ENCODE data around the gene PDE4D. TPM values are rescaled to one million over a fixed set of nuclear protein-coding genes. Genes with fewer than 3 reads are reported as not detected.
"Not testable (repeated sequence)": the region's sequence is repeated elsewhere in the genome, so short reads cannot be mapped to it uniquely, and the experiment has no call there.

Gene PDE4D
- total RNA-seq, 1 experiment from 2014 or later: 17.2 TPM

DNA sequence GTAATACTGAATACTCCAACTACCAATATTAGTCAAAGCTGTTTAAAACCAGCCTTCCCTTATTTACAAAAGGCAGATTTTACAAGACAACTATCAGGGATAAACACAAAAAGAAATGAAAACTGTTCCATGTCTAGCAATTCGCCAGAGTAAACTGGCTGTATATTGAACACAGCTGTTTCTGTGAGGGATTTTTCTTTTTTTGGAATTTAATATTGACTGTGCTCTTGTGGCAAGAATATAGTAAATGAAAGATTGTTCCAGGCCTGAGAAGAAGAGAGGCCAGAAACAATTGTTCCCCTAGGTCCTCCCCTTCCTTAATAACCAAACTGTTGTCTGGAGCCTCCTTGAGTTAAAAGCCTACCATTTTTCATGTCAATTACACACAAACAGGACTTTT is 188.6 kb downstream of the PDE4D start:
- DNase-seq (ENCODE audit: low read depth): no peak

GRCh38 chr5:59703789-59704188 is 189.7 kb downstream of the PDE4D start:
- DNase-seq (ENCODE audit: low read depth): no peak

GRCh38 chr5:59698207-59699178 is 195.0 kb downstream of the PDE4D start:
- DNase-seq (ENCODE audit: low read depth): no peak

- no peak for DNase-seq (ENCODE audit: low read depth)
Measured at GRCh38 chr5:59694411-59694810, 199.1 kb downstream of the PDE4D start.

- no peak for DNase-seq (ENCODE audit: low read depth)
Measured at GRCh38 chr5:59693492-59694309, 199.8 kb downstream of the PDE4D start.

- no peak for DNase-seq (ENCODE audit: low read depth)
Measured at GRCh38 chr5:59685793-59686192, 207.7 kb downstream of the PDE4D start.

DNA sequence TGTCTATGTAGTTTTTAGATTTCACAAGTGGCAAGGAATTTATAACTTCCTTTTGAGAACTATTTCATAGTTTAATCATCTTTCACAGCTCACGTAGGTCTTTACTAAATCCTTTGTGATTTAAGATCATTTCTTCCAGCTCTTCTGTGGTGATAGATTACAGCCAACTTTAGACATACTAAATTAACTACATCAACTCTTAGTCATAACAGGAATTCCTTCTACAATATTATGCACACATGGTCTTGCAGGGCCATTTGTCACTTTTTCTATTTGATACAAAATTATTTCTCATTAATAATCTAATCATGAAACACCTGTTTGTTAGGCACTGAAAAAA is 208.4 kb downstream of the PDE4D start:
- no peak for DNase-seq (ENCODE audit: low read depth)

DNA sequence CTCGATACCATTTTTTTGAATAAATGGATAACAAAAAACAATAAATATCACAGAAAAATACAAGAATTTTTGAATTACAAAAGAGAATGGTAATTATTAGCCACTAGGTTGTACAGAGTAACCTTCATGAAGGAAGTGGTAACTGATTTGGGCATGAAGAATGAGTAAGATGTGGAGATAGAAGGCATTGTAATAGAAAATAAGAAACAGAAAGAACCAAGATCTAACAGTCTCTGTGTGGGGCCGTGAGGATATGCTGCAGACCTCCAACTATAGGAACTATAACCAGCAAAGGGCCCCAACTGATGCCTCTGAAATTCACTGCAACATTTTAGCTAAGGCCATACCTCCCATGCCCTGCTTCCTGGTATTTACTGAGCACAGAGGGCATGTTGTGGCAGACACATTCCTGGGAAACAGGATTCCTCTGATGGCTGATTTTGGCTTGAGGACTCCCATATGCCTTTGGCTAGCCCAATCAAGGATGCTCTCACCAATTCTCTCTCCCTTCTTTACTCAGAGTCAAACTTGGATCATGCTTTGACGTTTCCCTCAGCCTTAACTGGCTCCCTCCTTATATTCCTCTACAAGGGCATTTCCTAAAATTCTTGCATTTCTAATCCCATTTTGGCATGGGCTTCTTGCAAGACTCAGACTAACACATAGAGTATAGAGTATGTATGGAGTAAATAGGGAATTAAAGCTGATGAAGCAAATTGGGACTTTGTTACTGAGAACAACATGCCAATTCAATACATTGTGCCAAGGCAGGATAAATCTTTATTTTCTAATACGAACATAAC is 208.9 kb downstream of the PDE4D start:
- no peak for DNase-seq (ENCODE audit: low read depth)

- no peak for DNase-seq (ENCODE audit: low read depth)
Measured at GRCh38 chr5:59683311-59683710, 210.2 kb downstream of the PDE4D start.

- no peak for DNase-seq (ENCODE audit: low read depth)
Measured at GRCh38 chr5:59682542-59682941, 211.0 kb downstream of the PDE4D start.

- DNase-seq (ENCODE audit: low read depth): no peak
Measured at GRCh38 chr5:59678943-59679342, 214.6 kb downstream of the PDE4D start.

DNA sequence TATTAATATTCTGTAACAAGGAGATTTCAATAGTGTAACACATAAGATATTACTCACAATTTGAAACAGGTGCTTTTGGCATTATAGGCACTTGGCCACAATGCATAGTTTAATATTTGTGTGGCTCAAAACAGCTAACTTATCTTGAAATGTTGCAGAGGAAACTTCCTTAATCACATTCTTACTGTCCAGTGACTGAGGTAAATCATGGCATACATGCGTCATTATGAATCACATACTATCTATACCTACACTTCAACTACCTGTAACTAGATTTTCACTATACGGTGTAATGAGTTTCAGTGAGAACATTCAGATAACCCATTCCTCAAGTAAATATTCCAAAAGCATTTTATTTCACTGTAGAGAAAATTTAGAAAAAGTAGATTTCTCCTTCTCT is 218.8 kb downstream of the PDE4D start:
- DNase-seq (ENCODE audit: low read depth): no peak

- peak; percentile 47 for DNase-seq (ENCODE audit: low read depth)
Measured at GRCh38 chr5:59673438-59674058, 220.0 kb downstream of the PDE4D start.

DNA sequence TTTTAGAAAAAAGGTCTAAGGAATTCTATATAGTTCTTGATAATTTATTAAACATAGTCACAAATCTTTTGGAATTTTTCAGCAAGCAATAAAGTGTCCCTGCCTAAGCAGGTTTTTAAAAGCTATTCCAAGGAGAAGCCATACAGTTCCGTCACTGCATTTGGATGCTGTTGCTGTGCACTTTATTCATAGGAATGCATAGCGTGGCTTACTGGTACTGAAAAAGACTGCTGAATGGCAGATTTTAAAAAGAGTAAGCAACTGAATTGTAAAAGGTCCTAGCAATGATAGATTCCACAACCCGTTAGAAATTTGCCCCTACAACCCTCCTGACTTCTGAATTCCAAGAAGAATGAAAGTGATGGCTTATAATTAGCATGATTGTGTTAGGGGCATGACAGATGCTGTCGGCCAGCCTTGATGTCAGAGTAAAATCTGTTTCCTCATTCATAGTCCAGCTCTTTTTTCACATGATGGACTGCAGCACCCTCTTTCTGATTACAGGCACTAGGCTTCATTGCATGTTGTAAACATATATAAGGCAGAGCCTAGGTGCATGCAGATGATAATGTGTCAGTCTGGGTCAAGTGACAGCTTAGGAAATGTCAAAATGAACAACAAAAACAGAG is 227.0 kb downstream of the PDE4D start:
- no peak for DNase-seq (ENCODE audit: low read depth)

- DNase-seq (ENCODE audit: low read depth): not testable (repeated sequence)
Measured at GRCh38 chr5:59665832-59666203, 227.7 kb downstream of the PDE4D start.

DNA sequence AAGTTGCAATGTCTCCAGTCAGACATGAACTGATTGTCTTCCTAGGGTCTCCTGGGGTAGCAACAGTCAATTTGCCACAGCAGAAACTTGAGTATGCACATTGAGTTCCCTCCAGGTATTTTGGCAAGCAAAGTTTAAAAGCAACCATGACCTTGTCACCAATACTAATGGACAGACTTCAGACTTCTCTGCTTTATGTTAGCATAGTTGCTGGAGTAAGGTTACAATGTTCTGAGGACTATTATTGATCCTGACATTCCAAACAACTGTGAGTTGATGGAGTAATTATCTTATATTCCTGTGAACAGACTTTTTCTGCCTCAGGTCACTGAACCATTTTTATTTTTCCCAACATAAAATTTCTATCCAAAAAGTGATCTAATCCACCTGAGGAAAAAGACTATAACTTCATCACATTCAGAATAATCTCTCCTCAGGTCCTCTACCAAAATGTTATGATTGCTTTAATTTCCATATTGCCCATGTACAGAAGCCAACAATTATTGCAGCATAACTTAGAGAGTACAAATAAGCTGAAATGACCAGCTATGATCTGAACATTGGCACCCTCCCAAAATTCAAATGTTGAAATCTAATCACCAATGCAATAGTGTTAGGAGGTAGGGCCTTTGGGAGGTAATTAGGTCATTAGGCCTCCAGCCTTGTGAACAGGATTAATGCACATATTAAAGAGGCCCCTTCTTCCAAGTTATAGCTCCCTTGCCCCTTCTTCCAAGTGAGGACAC is 228.3 kb downstream of the PDE4D start:
- DNase-seq (ENCODE audit: low read depth): no peak

DNA sequence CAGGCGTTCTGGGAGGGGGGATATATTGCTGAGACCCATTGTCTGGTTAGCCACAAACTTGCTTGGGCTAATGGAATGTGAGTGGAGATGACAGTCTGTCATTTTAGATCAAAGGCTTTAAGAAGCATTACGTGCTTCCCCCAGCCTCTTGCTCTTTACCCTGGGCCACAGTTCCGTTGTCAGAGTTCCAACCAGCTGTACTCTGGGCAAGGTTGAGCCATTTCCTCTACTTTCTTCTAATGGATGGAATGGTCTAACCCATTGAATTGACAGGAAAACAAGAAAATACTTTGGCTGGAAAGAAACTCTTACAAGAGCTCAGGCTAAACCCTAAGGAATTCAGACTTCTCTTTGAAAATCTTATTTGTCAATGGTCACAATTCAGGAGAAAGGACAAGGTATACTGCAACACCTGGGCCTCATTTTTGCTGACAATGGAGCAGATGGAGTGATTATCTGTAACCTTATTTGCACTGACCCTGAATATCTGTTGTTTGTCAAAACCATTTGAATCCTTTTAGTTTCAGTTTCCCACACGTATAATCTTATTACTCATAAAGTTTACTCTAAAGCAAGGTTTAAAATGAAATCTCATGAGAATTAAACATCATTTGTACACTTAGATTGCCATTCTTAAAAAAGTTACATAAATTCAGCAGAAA is 231.4 kb downstream of the PDE4D start:
- peak; percentile 82 for DNase-seq (ENCODE audit: low read depth)

GRCh38 chr5:59661311-59661710 is 232.2 kb downstream of the PDE4D start:
- DNase-seq (ENCODE audit: low read depth): no peak

DNA sequence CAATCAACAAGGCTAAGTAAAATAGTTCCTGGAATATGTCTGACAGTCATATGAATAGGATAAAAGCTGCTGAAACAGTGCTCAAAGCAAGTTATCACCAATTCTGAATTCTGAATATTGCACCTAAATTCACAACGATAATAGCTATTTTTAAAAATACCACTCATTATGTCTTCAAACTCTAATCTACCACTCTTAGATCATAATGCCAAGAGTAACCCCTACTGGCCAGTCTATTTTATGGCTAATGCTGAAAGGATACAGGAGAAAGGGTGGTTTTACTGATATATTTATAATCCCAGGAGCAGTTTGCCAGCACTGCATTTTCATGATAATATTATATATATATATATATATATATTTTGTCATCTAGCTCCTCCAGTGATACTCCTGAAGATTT is 232.8 kb downstream of the PDE4D start:
- peak; percentile 35 for DNase-seq (ENCODE audit: low read depth)

Data from RPMI7951 (cell line).